Caki2 (cell line): ENCODE results near the gene PTRH1. TPM values are rescaled to one million over a fixed set of nuclear protein-coding genes. Genes with fewer than 3 reads are reported as not detected.

ENCODE experiments used
- DNase-seq: peaks from one replicate; pipeline ENCODE4 v3.0.0-alpha.2; 2015; ENCODE audit warnings: low read depth
- in situ Hi-C: cut with HindIII; loops from 2 replicates; pipeline ENCODE4 v1.10.0; 2016; ENCODE audit warnings: low sequenced_read_pairs, low pct_unique_long_range_greater_than_20kb, mixed read lengths
- total RNA-seq: library from RNA; depleted of rRNA; stranded (reverse); fragments of >200 nt; shearing (Covaris generic); gene quantifications from 2 replicates; pipeline ENCODE4 v1.2.3, GENCODE V29; 2014; ENCODE audit warnings: low replicate concordance

The PTRH1 gene
- total RNA-seq, 1 experiment from 2014 or later = 15.6 TPM

GRCh38 chr9:127744398-127745110, 29.1 kb upstream of the PTRH1 start:
- in situ Hi-C loops = no loop called here
- no peak for DNase-seq

GRCh38 chr9:127742435-127743088, 27.1 kb upstream of the PTRH1 start:
- in situ Hi-C loops = no loop called here

GRCh38 chr9:127741831-127742434, 26.5 kb upstream of the PTRH1 start:
- DNase-seq = peak; percentile 62
- in situ Hi-C loops = no loop called here

More at GRCh38 chr9:127742435-127743088, 27.1 kb upstream of the PTRH1 start:
- peak; percentile 85 for DNase-seq

- in situ Hi-C loops = no loop called here
These were observed 24.3 kb upstream of the PTRH1 start for GRCh38 chr9:127739614-127740330.

GRCh38 chr9:127738666-127739065, 23.2 kb upstream of the PTRH1 start:
- in situ Hi-C loops = no loop called here
- DNase-seq = no peak

More at GRCh38 chr9:127739614-127740330, 24.3 kb upstream of the PTRH1 start:
- peak; percentile 4 for DNase-seq

GRCh38 chr9:127735530-127736185, 20.2 kb upstream of the PTRH1 start:
- no peak for DNase-seq
- in situ Hi-C loops = no loop called here

- in situ Hi-C loops = no loop called here
- peak; percentile 98 for DNase-seq
These were observed 19.5 kb upstream of the PTRH1 start, which contains the start of gene TOR2A for GRCh38 chr9:127734747-127735529. TSS of gene TOR2A (minus strand) at chr9:127735294. CDS start at chr9:127735270, 24 bp downstream.

- DNase-seq = no peak
- in situ Hi-C loops = no loop called here
These were observed 18.8 kb upstream of the PTRH1 start for GRCh38 chr9:127734247-127734746.

- no peak for DNase-seq
- in situ Hi-C loops = no loop called here
These were observed 18.2 kb upstream of the PTRH1 start for GRCh38 chr9:127733614-127734013.

GRCh38 chr9:127732444-127732843, 17.0 kb upstream of the PTRH1 start:
- in situ Hi-C loops = no loop called here
- DNase-seq = no peak

- in situ Hi-C loops = no loop called here
- no peak for DNase-seq
These were observed 16.5 kb upstream of the PTRH1 start for GRCh38 chr9:127731938-127732337.

- DNase-seq = no peak
- in situ Hi-C loops = no loop called here
These were observed 15.4 kb upstream of the PTRH1 start for GRCh38 chr9:127730799-127731410.

- DNase-seq = no peak
- in situ Hi-C loops = no loop called here
These were observed 14.8 kb upstream of the PTRH1 start for GRCh38 chr9:127730262-127730661.

- in situ Hi-C loops = no loop called here
- DNase-seq = no peak
These were observed 14.2 kb upstream of the PTRH1 start for GRCh38 chr9:127729522-127730256.

GRCh38 chr9:127728808-127729207, 13.3 kb upstream of the PTRH1 start:
- in situ Hi-C loops = no loop called here
- DNase-seq = no peak

- no peak for DNase-seq
- in situ Hi-C loops = no loop called here
These were observed 11.4 kb upstream of the PTRH1 start for GRCh38 chr9:127726871-127727270.
